Activated gamma-delta T cell treated with anti-CD3 and anti-CD28 coated beads, Interleukin-2, amount 50 U/mL, for 16 hours (primary cell): ENCODE data around the gene PAPPA2.

Experiments used
- DNase-seq: peaks from one replicate; pipeline ENCODE4 v3.0.0-alpha.2; 2020; ENCODE audit warnings: low read depth

PAPPA2 gene

DNA sequence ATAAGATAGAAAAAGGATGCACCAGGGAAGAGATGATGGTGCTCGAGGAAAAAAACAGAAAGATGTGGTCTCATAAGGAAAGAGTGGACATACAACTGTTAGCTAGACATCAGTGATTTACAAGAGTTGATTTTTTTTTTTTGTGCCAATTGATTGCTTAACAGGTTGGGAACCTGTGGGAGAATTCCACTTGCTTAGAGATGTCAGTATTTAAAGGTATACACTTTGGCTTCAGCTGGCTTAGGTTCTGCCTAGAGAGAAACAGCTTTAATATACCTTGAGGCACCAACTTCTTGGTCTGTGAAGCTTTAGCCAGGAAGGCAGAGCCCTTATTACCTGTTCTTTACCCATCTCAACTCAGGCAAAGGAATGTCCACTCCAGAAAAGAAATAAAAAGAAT, 303.8 kb downstream of the PAPPA2 start:
- DNase-seq: no peak

GRCh38 chr1:176767714-176768136, 304.8 kb downstream of the PAPPA2 start:
- DNase-seq: no peak

DNA sequence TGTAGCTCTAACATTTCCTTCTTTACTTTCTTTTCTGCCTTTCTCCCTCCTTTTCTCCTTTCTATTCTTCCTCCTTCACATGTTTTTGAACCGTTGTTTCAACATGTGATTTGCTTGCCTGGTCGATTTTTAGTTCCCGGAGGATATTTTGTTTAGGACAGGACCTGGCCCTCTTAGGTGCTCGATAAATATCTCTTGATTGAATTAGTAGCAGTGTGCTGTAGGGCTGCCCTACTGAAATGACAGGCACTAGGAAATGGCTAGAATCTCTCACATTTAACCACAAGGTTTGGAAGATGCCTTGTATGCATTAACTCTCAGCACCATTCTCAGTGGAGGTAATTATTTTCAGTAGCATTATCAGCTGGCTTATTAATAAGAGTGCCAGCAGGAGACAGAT, 305.6 kb downstream of the PAPPA2 start:
- no peak for DNase-seq

- DNase-seq: no peak
Measured at GRCh38 chr1:176770066-176770465, 307.1 kb downstream of the PAPPA2 start.

GRCh38 chr1:176773038-176773437, 310.1 kb downstream of the PAPPA2 start:
- no peak for DNase-seq

GRCh38 chr1:176774224-176774623, 311.2 kb downstream of the PAPPA2 start:
- no peak for DNase-seq

DNA sequence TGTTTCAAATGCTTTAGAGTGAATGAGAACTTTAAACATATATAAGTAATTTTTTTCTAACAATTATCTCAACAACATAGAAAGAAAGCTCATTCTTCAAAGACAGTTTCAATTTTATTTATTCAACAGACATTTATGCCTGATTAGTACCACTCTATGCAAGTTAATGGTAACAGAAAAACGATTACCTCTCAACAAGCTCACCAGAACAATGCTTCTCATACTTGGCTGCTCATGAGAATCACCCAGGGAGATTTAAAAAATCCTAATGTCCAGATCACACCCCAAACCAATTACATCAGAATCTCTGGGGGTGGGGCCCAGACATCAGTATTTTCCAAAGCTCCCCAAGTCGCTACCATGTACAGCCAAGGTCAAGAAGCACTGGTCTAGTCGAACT, 312.4 kb downstream of the PAPPA2 start:
- DNase-seq: no peak

GRCh38 chr1:176775996-176776395, 313.0 kb downstream of the PAPPA2 start:
- DNase-seq: no peak

GRCh38 chr1:176778056-176778455, 315.1 kb downstream of the PAPPA2 start:
- DNase-seq: no peak

GRCh38 chr1:176779992-176780328, 317.0 kb downstream of the PAPPA2 start:
- DNase-seq: no peak

GRCh38 chr1:176783309-176783708, 320.3 kb downstream of the PAPPA2 start:
- DNase-seq: no peak

DNA sequence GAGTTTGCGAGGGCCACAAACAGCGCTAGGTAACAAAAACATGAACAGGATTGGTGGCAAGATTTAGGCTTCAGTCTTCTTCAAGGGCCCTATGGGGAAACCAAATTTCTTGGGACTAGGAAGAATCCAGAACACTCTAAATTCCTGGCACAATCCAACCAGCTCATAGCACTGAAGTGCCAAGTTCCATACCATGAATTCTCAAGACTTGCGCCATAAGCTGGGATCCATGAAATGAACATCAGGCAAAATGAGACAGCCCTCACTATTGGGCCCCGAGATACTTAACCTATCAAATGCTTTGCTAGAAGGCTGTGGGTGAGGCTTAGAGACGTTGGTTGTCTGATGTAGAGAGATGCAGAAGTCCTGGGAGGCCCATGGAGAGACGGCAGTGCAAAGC, 322.1 kb downstream of the PAPPA2 start:
- no peak for DNase-seq

DNA sequence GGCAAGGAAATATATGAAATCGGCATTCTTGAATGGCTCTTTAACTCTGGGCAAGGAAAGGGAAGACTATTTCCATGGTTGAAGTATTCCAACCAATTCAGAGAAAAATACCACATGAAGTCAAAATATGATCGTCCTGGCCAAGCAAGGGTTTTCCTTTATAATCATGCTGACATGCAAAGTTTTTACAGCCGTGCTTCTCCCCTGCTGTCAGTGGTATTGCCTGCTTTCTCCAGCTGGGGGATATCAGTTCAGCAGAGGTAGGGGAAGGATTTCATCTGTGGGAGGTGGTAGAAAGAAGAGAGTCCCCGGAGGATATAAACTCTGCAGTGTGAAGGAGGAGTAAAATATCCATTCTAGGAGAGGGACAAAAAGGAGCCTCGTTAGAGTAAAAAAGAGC, 322.8 kb downstream of the PAPPA2 start:
- DNase-seq: no peak

GRCh38 chr1:176786274-176786673, 323.3 kb downstream of the PAPPA2 start:
- no peak for DNase-seq

DNA sequence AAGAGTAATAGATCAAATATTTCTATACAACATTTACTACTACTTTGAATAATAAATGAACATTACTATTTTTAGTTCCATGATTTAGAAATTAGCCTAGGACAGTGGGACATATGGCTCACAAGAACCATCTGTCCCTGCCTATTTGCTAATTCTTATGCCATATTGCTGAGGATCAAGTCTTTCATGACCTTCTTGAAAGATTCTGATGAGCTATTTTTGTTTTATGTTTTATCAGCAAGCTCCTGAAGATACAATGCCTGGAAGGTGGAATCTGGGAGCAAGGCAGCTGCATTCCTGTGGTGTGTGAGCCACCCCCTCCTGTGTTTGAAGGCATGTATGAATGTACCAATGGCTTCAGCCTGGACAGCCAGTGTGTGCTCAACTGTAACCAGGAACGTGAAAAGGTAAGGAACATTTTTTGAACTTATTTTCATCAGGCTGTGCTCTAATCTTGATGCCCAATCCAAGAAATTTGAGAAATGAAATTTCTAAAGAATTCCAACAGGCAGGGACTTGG, 326.7 kb downstream of the PAPPA2 start:
- no peak for DNase-seq

- no peak for DNase-seq
Measured at GRCh38 chr1:176790786-176791185, 327.8 kb downstream of the PAPPA2 start.

GRCh38 chr1:176791906-176792305, 328.9 kb downstream of the PAPPA2 start:
- DNase-seq: no peak

- no peak for DNase-seq
Measured at GRCh38 chr1:176794897-176795508, 332.0 kb downstream of the PAPPA2 start.

DNA sequence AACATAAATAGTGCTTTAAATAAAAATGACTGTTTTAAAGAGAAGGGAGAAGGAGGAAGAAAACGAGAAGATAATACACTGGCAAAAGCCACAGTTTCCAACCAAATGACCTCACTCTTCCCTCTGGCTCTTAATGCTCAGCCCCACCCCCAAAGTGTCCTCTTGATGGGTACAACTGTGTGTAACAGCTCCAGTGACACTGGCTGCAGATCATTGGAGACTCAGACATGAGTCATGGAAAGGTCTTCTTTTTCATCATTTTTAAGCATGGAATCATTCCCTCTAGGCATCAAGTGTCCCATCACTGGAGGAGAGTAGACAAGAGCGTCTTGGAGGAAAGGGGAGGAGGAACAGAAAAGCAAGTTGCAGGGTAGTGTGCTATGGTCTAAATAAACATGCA, 333.0 kb downstream of the PAPPA2 start:
- DNase-seq: no peak

GRCh38 chr1:176796583-176796982, 333.6 kb downstream of the PAPPA2 start:
- no peak for DNase-seq

DNA sequence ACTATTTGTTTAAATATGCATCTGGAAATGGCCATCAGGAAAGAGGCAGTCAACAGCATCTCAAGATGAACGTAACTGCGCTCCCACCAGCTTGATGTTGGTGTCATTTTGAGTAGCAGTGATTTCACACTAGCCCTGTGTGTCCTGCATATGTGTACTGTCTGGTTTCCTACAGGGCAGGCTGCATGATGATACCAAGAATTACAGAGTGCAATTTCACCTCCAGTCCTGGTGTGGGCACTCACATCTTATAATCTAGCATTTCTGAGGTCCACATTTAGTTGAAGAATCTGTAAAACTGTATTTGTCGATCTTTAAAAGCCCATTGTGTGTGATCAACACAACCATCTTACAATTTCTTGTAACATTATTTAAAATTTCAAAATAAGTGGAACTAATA, 336.4 kb downstream of the PAPPA2 start:
- DNase-seq: no peak

DNA sequence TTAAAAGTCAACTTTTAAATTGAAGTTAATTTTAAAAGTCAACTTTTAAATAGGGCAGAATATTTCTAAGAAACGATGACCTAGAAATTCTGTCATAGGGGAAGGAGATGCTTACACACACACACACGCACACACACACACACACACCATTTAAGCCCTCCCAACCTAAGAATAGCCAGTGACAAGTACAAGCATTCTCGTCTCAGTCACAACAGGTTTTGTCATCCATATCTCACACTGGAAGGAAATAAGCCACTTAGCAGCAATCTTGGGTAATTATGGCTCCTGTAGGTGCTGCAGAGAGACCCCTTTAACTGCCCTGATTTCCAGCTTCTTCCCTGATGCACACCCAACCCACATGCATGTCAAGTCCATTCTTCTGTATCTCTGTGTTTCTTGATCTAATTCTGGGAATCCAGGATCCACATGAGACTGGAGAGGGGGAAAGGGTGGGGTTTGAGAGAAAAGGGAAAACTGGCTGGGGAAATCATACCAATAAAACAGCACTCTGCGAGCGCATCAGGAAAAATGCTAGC, 338.1 kb downstream of the PAPPA2 start:
- no peak for DNase-seq

DNA sequence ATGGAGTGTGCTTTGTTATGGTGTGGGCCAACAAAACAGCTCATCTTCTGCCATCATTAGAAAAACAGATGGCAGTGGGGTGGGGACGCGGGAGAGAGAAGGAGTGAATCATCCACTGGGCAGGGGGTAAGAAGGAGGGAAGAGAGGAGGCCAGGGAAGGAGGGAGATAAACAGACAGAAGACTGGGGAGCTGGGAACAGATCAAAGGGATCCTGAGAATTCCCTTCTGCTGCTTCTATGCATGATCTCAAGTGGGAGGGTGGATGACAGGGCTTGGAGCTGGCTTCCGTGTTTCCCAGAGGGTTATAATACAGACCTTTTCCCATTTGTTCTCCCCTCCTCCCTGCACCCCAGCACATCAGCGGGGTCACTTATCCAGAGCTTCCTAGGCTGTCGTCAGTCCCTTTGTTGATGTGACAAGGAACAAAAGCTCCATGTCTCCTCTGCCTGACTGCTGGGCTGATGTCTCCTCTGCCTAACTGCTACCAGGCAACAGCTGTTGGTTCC, 338.6 kb downstream of the PAPPA2 start:
- DNase-seq: no peak

- no peak for DNase-seq
Measured at GRCh38 chr1:176802316-176802715, 339.3 kb downstream of the PAPPA2 start.
